PC-9 (cell line): ENCODE measurements around the gene SEMA4B. TPM values are rescaled to one million over a fixed set of nuclear protein-coding genes. Genes with fewer than 3 reads are reported as not detected.
A peak's percentile ranks its signal among the peaks of the same experiment; 100 is the strongest.

ENCODE experiments used
- BruUV-seq: library from RNA; stranded (reverse); fragments of 400-500 nt; replicated peaks from 2 replicates; lab custom pipeline; 2021; lab: Mats Ljungman, UMichigan
- CTCF ChIA-PET: fragments of 300-600 bp; sonication (Branson Sonifier 250); formaldehyde crosslinking; loops from one replicate; lab custom pipeline; 2022; ENCODE audit warnings: antibody characterized with exemption; lab: Charles Lee
- POLR2A ChIA-PET: fragments of 300-600 bp; sonication (Branson Sonifier 250); formaldehyde crosslinking; loops from one replicate; lab custom pipeline; 2022; ENCODE audit warnings: antibody characterized with exemption; ENCODE audit not compliant: unreplicated experiment; lab: Charles Lee
- DNase-seq, 2 experiments: peaks; one replicate each; pipeline versions ENCODE4 v3.0.0 to v3.0.0-alpha.2; 2015 to 2022; ENCODE audit warnings: mixed read lengths in 1 of 2
- H2AFZ ChIP-seq: fragments of 200-600 bp; sonication (generic); 2 replicates; pipeline ENCODE4 v1.8.1; 2017; ENCODE audit warnings: antibody characterized with exemption
- H3F3A ChIP-seq: fragments of 200-600 bp; sonication (generic); 2 replicates; pipeline ENCODE4 v1.8.1; 2017; ENCODE audit warnings: antibody characterized with exemption, mild to moderate bottlenecking, low read depth; ENCODE audit not compliant: insufficient read depth
- H3K27ac ChIP-seq: fragments of 200-600 bp; sonication (generic); 2 replicates; pipeline ENCODE4 v1.6.1; 2016; ENCODE audit warnings: mixed run types
- H3K27me3 ChIP-seq: fragments of 200-600 bp; sonication (generic); 2 replicates; pipeline ENCODE4 v1.6.1; 2016; ENCODE audit warnings: low read depth, mixed run types; ENCODE audit not compliant: insufficient read depth
- H3K36me3 ChIP-seq: fragments of 200-600 bp; sonication (generic); 2 replicates; pipeline ENCODE4 v1.6.1; 2016; ENCODE audit warnings: low read depth, mixed run types
- H3K4me1 ChIP-seq: fragments of 200-600 bp; sonication (generic); replicated peaks from 2 replicates; pipeline ENCODE4 v1.6.1; 2016; ENCODE audit warnings: mixed run types; ENCODE audit not compliant: insufficient read depth
- H3K4me2 ChIP-seq: fragments of 200-600 bp; sonication (generic); 2 replicates; pipeline ENCODE4 v1.6.1; 2017; ENCODE audit warnings: mixed run types
- H3K4me3 ChIP-seq: fragments of 200-600 bp; sonication (generic); 2 replicates; pipeline ENCODE4 v1.6.1; 2016; ENCODE audit warnings: mixed run types
- H3K79me2 ChIP-seq: fragments of 200-600 bp; sonication (generic); 2 replicates; pipeline ENCODE4 v1.6.1; 2017; ENCODE audit warnings: low read depth, mixed run types
- H3K9me2 ChIP-seq: fragments of 200-600 bp; sonication (generic); 2 replicates; pipeline ENCODE4 v1.8.1; 2017; ENCODE audit warnings: mild to moderate bottlenecking; ENCODE audit not compliant: insufficient read depth
- H3K9me3 ChIP-seq: fragments of 200-600 bp; sonication (generic); 2 replicates; pipeline ENCODE4 v1.8.1; 2016; ENCODE audit warnings: low read depth; ENCODE audit not compliant: insufficient read depth
- H4K20me1 ChIP-seq: fragments of 200-600 bp; sonication (generic); 2 replicates; pipeline ENCODE4 v1.8.1; 2017; ENCODE audit not compliant: insufficient read depth
- CTCF ChIP-seq: fragments of 200-600 bp; sonication (generic); conservative IDR thresholded peaks from 2 replicates; pipeline ENCODE4 v1.6.1; 2017; ENCODE audit warnings: mixed run types, antibody characterized with exemption, mild to moderate bottlenecking, moderate library complexity
- EZH2 ChIP-seq: fragments of 200-600 bp; sonication (generic); IDR thresholded peaks from 2 replicates; pipeline ENCODE4 v1.8.0; 2017; ENCODE audit warnings: antibody characterized with exemption, low read depth
- intact Hi-C: fragments of 100-400 bp; cut with micrococcal nuclease; formaldehyde crosslinking; loops from one replicate; pipeline ENCODE4 v1.10.0; 2022; ENCODE audit not compliant: unreplicated experiment
- total RNA-seq: library from RNA; stranded (reverse); gene quantifications from 2 replicates; pipeline ENCODE4 v1.2.3, GENCODE V29; 2021

SEMA4B gene
- total RNA-seq, 1 experiment from 2014 or later: 70.7 TPM

- peaks cover 15% of the 10 kb centered on the region for H3K4me1 ChIP-seq
- ChIA-PET CTCF (no interaction called here), POLR2A (no interaction called here)
- peaks cover 14% of the 10 kb centered on the region; the same call in 1 of the 2 replicates for H4K20me1 ChIP-seq
- peaks cover 28% of the 10 kb centered on the region for H3K36me3 ChIP-seq
- H3K27ac ChIP-seq: no peak overlapping the region
- no peaks in the 10 kb centered on the region for H3K27me3 ChIP-seq
- H3K4me2 ChIP-seq: no peak overlapping the region
- TF ChIP-seq EZH2: no peak
- TF ChIP-seq CTCF: no peak
- no peak for DNase-seq
- peaks cover 71% of the 10 kb centered on the region for H3F3A ChIP-seq
- peaks cover 5% of the 10 kb centered on the region; the same call in 1 of the 2 replicates for H3K79me2 ChIP-seq
- no peak overlapping the region for H3K4me3 ChIP-seq
- H3K9me2 ChIP-seq: no peaks in the 10 kb centered on the region
- no peak overlapping the region for H2AFZ ChIP-seq
- BruUV-seq: no TSS peak
- intact Hi-C loops: no loop called here
- no peaks in the 10 kb centered on the region for H3K9me3 ChIP-seq
Observed at GRCh38 chr15:90225504-90226234, 24.5 kb downstream of the SEMA4B start.

GRCh38 chr15:90227336-90227735, 26.2 kb downstream of the SEMA4B start:
- H3K27ac ChIP-seq: no peak overlapping the region
- no peaks in the 10 kb centered on the region for H3K27me3 ChIP-seq
- no peak overlapping the region for H3K4me3 ChIP-seq
- peaks cover 32% of the 10 kb centered on the region for H3K4me1 ChIP-seq
- no TSS peak for BruUV-seq
- H4K20me1 ChIP-seq: peaks cover 14% of the 10 kb centered on the region; the same call in 1 of the 2 replicates
- H2AFZ ChIP-seq: no peak overlapping the region
- no peak for TF ChIP-seq EZH2
- TF ChIP-seq CTCF: no peak
- no peaks in the 10 kb centered on the region for H3K9me2 ChIP-seq
- no peak for DNase-seq
- no peaks in the 10 kb centered on the region for H3K9me3 ChIP-seq
- H3F3A ChIP-seq: peaks cover 71% of the 10 kb centered on the region
- intact Hi-C loops: no loop called here
- ChIA-PET POLR2A (interaction anchor here (0.7 kb wide), 1 partner anchor 489 kb away, joined by 5 read pairs; no protein-coding TSS in a partner anchor), CTCF (no interaction called here)
- H3K36me3 ChIP-seq: peaks cover 27% of the 10 kb centered on the region; the same call in 1 of the 2 replicates
- peaks cover 20% of the 10 kb centered on the region for H3K79me2 ChIP-seq
- no peak overlapping the region for H3K4me2 ChIP-seq

- intact Hi-C loops: no loop called here
- peaks cover 14% of the 10 kb centered on the region; the same call in 1 of the 2 replicates for H4K20me1 ChIP-seq
- POLR2A ChIA-PET: no interaction called here
- H3K27me3 ChIP-seq: no peaks in the 10 kb centered on the region
- peaks cover 78% of the 10 kb centered on the region for H3F3A ChIP-seq
- H3K36me3 ChIP-seq: peaks cover 27% of the 10 kb centered on the region; the same call in 1 of the 2 replicates
- no peaks in the 10 kb centered on the region for H3K9me2 ChIP-seq
- H3K4me2 ChIP-seq: no peak overlapping the region
- H2AFZ ChIP-seq: no peak overlapping the region
- H3K79me2 ChIP-seq: peaks cover 28% of the 10 kb centered on the region
- H3K4me1 ChIP-seq: peaks cover 32% of the 10 kb centered on the region
- TF ChIP-seq EZH2 (no peak), CTCF (no peak)
- CTCF ChIA-PET: no interaction called here
- H3K9me3 ChIP-seq: no peaks in the 10 kb centered on the region
- no peak overlapping the region for H3K4me3 ChIP-seq
- TSS peak; percentile 8 for BruUV-seq
- H3K27ac ChIP-seq: no peak overlapping the region
- DNase-seq: no peak
Observed at GRCh38 chr15:90227816-90228772, 27.0 kb downstream of the SEMA4B start.
